ENCODE results near the gene ADAMTS2.

ADAMTS2 gene

GRCh38 chr5:179215576-179215975 lies 129.7 kb downstream of the ADAMTS2 start:
- DNase-seq (ENCODE audit: low read depth): no peak

- no peak for DNase-seq (ENCODE audit: low read depth)
These were observed 130.6 kb downstream of the ADAMTS2 start for GRCh38 chr5:179214678-179215077.

GRCh38 chr5:179212870-179213269 lies 132.4 kb downstream of the ADAMTS2 start:
- DNase-seq (ENCODE audit: low read depth): no peak

- DNase-seq (ENCODE audit: low read depth): no peak
These were observed 133.6 kb downstream of the ADAMTS2 start for GRCh38 chr5:179211631-179212030.

GRCh38 chr5:179211068-179211467 lies 134.2 kb downstream of the ADAMTS2 start:
- no peak for DNase-seq (ENCODE audit: low read depth)

GRCh38 chr5:179210478-179210877 lies 134.8 kb downstream of the ADAMTS2 start:
- no peak for DNase-seq (ENCODE audit: low read depth)

GRCh38 chr5:179209359-179210150 lies 135.7 kb downstream of the ADAMTS2 start:
- no peak for DNase-seq (ENCODE audit: low read depth)

- DNase-seq (ENCODE audit: low read depth): no peak
These were observed 136.4 kb downstream of the ADAMTS2 start for GRCh38 chr5:179208706-179209358.

- no peak for DNase-seq (ENCODE audit: low read depth)
These were observed 137.1 kb downstream of the ADAMTS2 start for GRCh38 chr5:179207920-179208705.

- no peak for DNase-seq (ENCODE audit: low read depth)
These were observed 137.8 kb downstream of the ADAMTS2 start for GRCh38 chr5:179207470-179207869.

GRCh38 chr5:179206366-179206765 lies 138.9 kb downstream of the ADAMTS2 start:
- DNase-seq (ENCODE audit: low read depth): no peak

- DNase-seq (ENCODE audit: low read depth): no peak
These were observed 140.0 kb downstream of the ADAMTS2 start for GRCh38 chr5:179205277-179205676.

GRCh38 chr5:179204572-179204971 lies 140.7 kb downstream of the ADAMTS2 start:
- DNase-seq (ENCODE audit: low read depth): no peak

GRCh38 chr5:179203248-179203647 lies 142.0 kb downstream of the ADAMTS2 start:
- DNase-seq (ENCODE audit: low read depth): no peak

GRCh38 chr5:179201986-179202385 lies 143.3 kb downstream of the ADAMTS2 start:
- DNase-seq (ENCODE audit: low read depth): no peak

GRCh38 chr5:179199246-179199645 lies 146.0 kb downstream of the ADAMTS2 start:
- no peak for DNase-seq (ENCODE audit: low read depth)

- no peak for DNase-seq (ENCODE audit: low read depth)
These were observed 146.4 kb downstream of the ADAMTS2 start for GRCh38 chr5:179198825-179199224.

GRCh38 chr5:179196405-179197079 lies 148.7 kb downstream of the ADAMTS2 start:
- no peak for DNase-seq (ENCODE audit: low read depth)

- DNase-seq (ENCODE audit: low read depth): no peak
These were observed 149.5 kb downstream of the ADAMTS2 start for GRCh38 chr5:179195561-179196404.

GRCh38 chr5:179194941-179195381 lies 150.3 kb downstream of the ADAMTS2 start:
- DNase-seq (ENCODE audit: low read depth): no peak

Data from stimulated activated CD8-positive, alpha-beta memory T cell treated with anti-CD3 and anti-CD28 coated beads, Interleukin-7, amount 100 ng/mL, for 24 hours (primary cell).